ENCODE results near the gene ZFAND6. TPM values are rescaled to one million over a fixed set of nuclear protein-coding genes. Genes with fewer than 3 reads are reported as not detected.

The ZFAND6 gene
- total RNA-seq, 2 experiments from 2014 or later = 86.2 to 122 TPM

DNA sequence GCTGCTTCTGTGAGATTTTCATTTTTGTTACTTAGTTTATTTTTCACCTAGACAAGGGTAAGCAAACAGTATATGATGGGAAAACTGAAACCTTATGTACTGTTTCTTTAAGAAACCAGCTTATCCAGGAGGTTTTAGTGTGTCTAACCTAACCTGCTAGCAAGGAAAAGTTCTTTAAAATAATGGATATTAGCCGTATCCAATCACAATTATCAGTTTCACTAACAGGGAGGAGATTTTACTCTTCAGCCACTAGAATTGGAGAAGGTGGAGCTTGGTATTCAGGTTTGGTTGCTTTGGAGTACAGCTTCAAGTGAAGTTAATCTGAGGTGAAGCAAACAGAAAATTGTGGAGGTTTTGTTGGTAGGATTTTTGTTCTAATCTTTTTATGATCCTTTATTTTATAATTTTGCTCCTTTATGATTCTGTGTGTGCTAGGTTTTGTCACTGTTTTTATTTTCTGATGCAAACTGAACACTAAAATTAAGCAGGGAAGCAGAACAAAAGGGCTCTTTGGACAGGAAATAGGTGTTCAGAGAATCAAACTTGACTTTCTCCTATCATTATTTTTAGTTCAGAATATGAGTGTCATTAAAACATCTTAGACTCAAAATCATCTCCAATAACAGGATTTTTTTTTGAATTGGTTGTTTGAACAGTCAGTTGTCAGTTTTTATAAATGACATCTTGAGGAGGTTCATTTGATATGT, 13.0 kb downstream of the ZFAND6 start:
- peak overlapping the region; percentile 82 for H3K4me2 ChIP-seq (ENCODE audit: low read length)
- CTCF ChIA-PET (ENCODE audit: unreplicated experiment) = interaction anchor here (1.5 kb wide), 1 partner anchor 10 kb away, joined by 3 read pairs; no protein-coding TSS in a partner anchor
- H3K4me1 ChIP-seq (ENCODE audit: insufficient read depth, low read length, poor library complexity, severe bottlenecking) = peaks cover 54% of the 10 kb centered on the region
- BruUV-seq (replicated peaks) = TSS peak; percentile 15
- no peak overlapping the region; the same call in 1 of the 2 replicates for H2AFZ ChIP-seq (ENCODE audit: low read length)
- peaks cover 34% of the 10 kb centered on the region; the same call in 1 of the 2 replicates for H4K20me1 ChIP-seq (ENCODE audit: insufficient read depth, low read length)
- peak overlapping the region; percentile 60 for H3K27ac ChIP-seq (ENCODE audit: low read depth, low read length, poor library complexity, severe bottlenecking)
- TF ChIP-seq EZH2phosphoT487 (IDR thresholded peaks at IDR 0.05; ENCODE audit: borderline replicate concordance, low read depth, low read length) (no peak), CTCF (conservative IDR thresholded peaks at IDR 0.05; ENCODE audit: low read length) (no peak)
- DNase-seq (ENCODE audit: low spot score) = peak; percentile 85
- POLR2A ChIA-PET = interaction anchor here (0.9 to 4.4 kb wide), 5 partner anchors 9 to 96 kb away, joined by 3 to 30 read pairs (median 4); partner anchors contain the start of gene ZFAND6
- peak overlapping the region; percentile 71 for H3K4me3 ChIP-seq (ENCODE audit: low read depth, low read length, poor library complexity, severe bottlenecking)
- peaks cover 100% of the 10 kb centered on the region for H3K79me2 ChIP-seq (ENCODE audit: insufficient read depth, low read depth, low read length)
- intact Hi-C loops (cut with micrococcal nuclease; ENCODE audit: unreplicated experiment) = loop anchor here (5.0 kb wide), 1 partner anchor 150 kb away; no protein-coding TSS in a partner anchor
- no peaks in the 10 kb centered on the region for H3K9me3 ChIP-seq (ENCODE audit: low read length)
- H3K36me3 ChIP-seq (ENCODE audit: insufficient read depth, low read length) = peaks cover 27% of the 10 kb centered on the region; the same call in 1 of the 2 replicates
- H3K9me2 ChIP-seq (ENCODE audit: insufficient read depth, low read length) = no peaks in the 10 kb centered on the region

- Histone ChIP-seq H3K4me3 (ENCODE audit: low read depth, low read length, poor library complexity, severe bottlenecking) (peak overlapping the region; percentile 71), H3K9me3 (ENCODE audit: low read length) (no peaks in the 10 kb centered on the region), H4K20me1 (ENCODE audit: insufficient read depth, low read length) (peaks cover 34% of the 10 kb centered on the region; the same call in 1 of the 2 replicates), H3K36me3 (ENCODE audit: insufficient read depth, low read length) (peaks cover 32% of the 10 kb centered on the region), H3K4me1 (ENCODE audit: insufficient read depth, low read length, poor library complexity, severe bottlenecking) (peaks cover 54% of the 10 kb centered on the region), H3K27ac (ENCODE audit: low read depth, low read length, poor library complexity, severe bottlenecking) (peak overlapping the region; percentile 60), H3K79me2 (ENCODE audit: insufficient read depth, low read depth, low read length) (peaks cover 98% of the 10 kb centered on the region), H2AFZ (ENCODE audit: low read length) (no peak overlapping the region), H3K4me2 (ENCODE audit: low read length) (peak overlapping the region; percentile 82), H3K9me2 (ENCODE audit: insufficient read depth, low read length) (no peaks in the 10 kb centered on the region)
- CTCF ChIA-PET (ENCODE audit: unreplicated experiment) = interaction anchor here (1.5 kb wide), 1 partner anchor 11 kb away, joined by 3 read pairs; no protein-coding TSS in a partner anchor
- no TSS peak for BruUV-seq (replicated peaks)
- no peak for TF ChIP-seq CTCF (conservative IDR thresholded peaks at IDR 0.05; ENCODE audit: low read length)
- intact Hi-C loops (cut with micrococcal nuclease; ENCODE audit: unreplicated experiment) = loop anchor here (5.0 kb wide), 1 partner anchor 151 kb away; no protein-coding TSS in a partner anchor
- no peak for DNase-seq (ENCODE audit: low spot score)
- POLR2A ChIA-PET = interaction anchor here (0.7 to 4.4 kb wide), 3 partner anchors 13 to 63 kb away, joined by 3 to 30 read pairs (median 3); partner anchors contain the start of gene ZFAND6
Measured at GRCh38 chr15:80073197-80073596, 13.7 kb downstream of the ZFAND6 start.

Measured in OCI-LY7 (cell line).